Islet precursor cell (in vitro differentiated cells): ENCODE measurements around the gene DDOST.

Experiments
- DNase-seq: peaks from one replicate; pipeline ENCODE4 v3.0.0-alpha.2; 2018

The DDOST gene

GRCh38 chr1:20658166-20658915 is 2.8 kb downstream of the DDOST start:
- no peak for DNase-seq

GRCh38 chr1:20657024-20657423 is 4.1 kb downstream of the DDOST start:
- no peak for DNase-seq

GRCh38 chr1:20654104-20654690 is 7.0 kb downstream of the DDOST start:
- no peak for DNase-seq

- DNase-seq: no peak
Measured at GRCh38 chr1:20652300-20652699, 8.9 kb downstream of the DDOST start.

GRCh38 chr1:20648946-20649345 is 12.2 kb downstream of the DDOST start:
- no peak for DNase-seq

GRCh38 chr1:20648438-20648837 is 12.7 kb downstream of the DDOST start:
- DNase-seq: no peak

- no peak for DNase-seq
Measured at GRCh38 chr1:20645414-20645813, 15.8 kb downstream of the DDOST start.

- DNase-seq: no peak
Measured at GRCh38 chr1:20644416-20644815, 16.8 kb downstream of the DDOST start.

GRCh38 chr1:20643080-20643479 is 18.1 kb downstream of the DDOST start:
- DNase-seq: no peak

GRCh38 chr1:20641975-20642374 is 19.2 kb downstream of the DDOST start:
- DNase-seq: no peak

GRCh38 chr1:20640183-20640597 is 21.0 kb downstream of the DDOST start:
- no peak for DNase-seq

- DNase-seq: no peak
Measured at GRCh38 chr1:20636785-20637347, 24.3 kb downstream of the DDOST start.

- peak; percentile 80 for DNase-seq
Measured at GRCh38 chr1:20634594-20635084, 26.5 kb downstream of the DDOST start.

GRCh38 chr1:20634065-20634593 is 27.0 kb downstream of the DDOST start:
- DNase-seq: no peak

- peak; percentile 94 for DNase-seq
Measured at GRCh38 chr1:20633190-20634064, 27.7 kb downstream of the DDOST start, which contains the start of gene PINK1. TSS of gene PINK1 (plus strand) at chr1:20633458. CDS start at chr1:20633549, 91 bp downstream.

- no peak for DNase-seq
Measured at GRCh38 chr1:20632386-20632785, 28.8 kb downstream of the DDOST start.

- no peak for DNase-seq
Measured at GRCh38 chr1:20630729-20631128, 30.4 kb downstream of the DDOST start.

- no peak for DNase-seq
Measured at GRCh38 chr1:20626524-20626923, 34.6 kb downstream of the DDOST start.

- no peak for DNase-seq
Measured at GRCh38 chr1:20626098-20626427, 35.1 kb downstream of the DDOST start.

GRCh38 chr1:20625176-20626097 is 35.7 kb downstream of the DDOST start:
- DNase-seq: no peak

GRCh38 chr1:20624709-20625108 is 36.5 kb downstream of the DDOST start:
- no peak for DNase-seq

GRCh38 chr1:20621012-20621411 is 40.2 kb downstream of the DDOST start:
- no peak for DNase-seq
